ENCODE measurements around the gene L3MBTL3.

GRCh38 chr6:129994410-129994809 lies 24.0 kb upstream of the L3MBTL3 start:
- TF ChIP-seq SP1 (IDR thresholded peaks at IDR 0.05; ENCODE audit: low read depth, low read length) (no peak), EP300 (IDR thresholded peaks at IDR 0.05; ENCODE audit: borderline replicate concordance in 1 of 2, control insufficient read depth in 1 of 2, low read depth in 2 of 2, low read length in 2 of 2) (no peak), SUZ12 (IDR thresholded peaks at IDR 0.05; ENCODE audit: unreplicated experiment) (no peak), MYC (IDR thresholded peaks at IDR 0.05; ENCODE audit: insufficient read depth, insufficient read length, insufficient replicate concordance, low read length, severe bottlenecking) (no peak), CTCF (IDR thresholded peaks at IDR 0.05 in 2 of 3, conservative IDR thresholded peaks at IDR 0.05 in 1 of 3; ENCODE audit: control insufficient read depth in 2 of 3, extremely low read depth in 1 of 3, insufficient read depth in 1 of 3, low read depth in 3 of 3, low read length in 3 of 3) (no peak), TAF1 (IDR thresholded peaks at IDR 0.05; ENCODE audit: borderline replicate concordance, low read depth, low read length) (no peak)
- TF ChIP-seq, protein P1, sequence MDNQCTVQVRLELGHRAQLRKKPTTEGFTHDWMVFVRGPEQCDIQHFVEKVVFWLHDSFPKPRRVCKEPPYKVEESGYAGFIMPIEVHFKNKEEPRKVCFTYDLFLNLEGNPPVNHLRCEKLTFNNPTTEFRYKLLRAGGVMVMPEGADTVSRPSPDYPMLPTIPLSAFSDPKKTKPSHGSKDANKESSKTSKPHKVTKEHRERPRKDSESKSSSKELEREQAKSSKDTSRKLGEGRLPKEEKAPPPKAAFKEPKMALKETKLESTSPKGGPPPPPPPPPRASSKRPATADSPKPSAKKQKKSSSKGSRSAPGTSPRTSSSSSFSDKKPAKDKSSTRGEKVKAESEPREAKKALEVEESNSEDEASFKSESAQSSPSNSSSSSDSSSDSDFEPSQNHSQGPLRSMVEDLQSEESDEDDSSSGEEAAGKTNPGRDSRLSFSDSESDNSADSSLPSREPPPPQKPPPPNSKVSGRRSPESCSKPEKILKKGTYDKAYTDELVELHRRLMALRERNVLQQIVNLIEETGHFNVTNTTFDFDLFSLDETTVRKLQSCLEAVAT (IDR thresholded peaks at IDR 0.05): no peak
